OCI-LY3 (cell line): ENCODE results near the gene IGDCC3.

Experiments used
- H2AFZ ChIP-seq: fragments of 200-600, 300-600 bp; shearing (Covaris generic); 2 replicates; pipeline ENCODE4 v1.6.0; 2014; ENCODE audit warnings: antibody characterized with exemption, low read depth, low read length
- H3K27ac ChIP-seq: fragments of 200-600, 300-600 bp; sonication (generic); 2 replicates; pipeline ENCODE4 v1.5.1; 2014; ENCODE audit warnings: mild to moderate bottlenecking, low read length, moderate library complexity, mixed read lengths
- H3K27me3 ChIP-seq: fragments of 200-600, 300-600 bp; sonication (generic); 2 replicates; pipeline ENCODE4 v1.6.1; 2014; ENCODE audit warnings: low read depth, low read length, mixed read lengths
- H3K36me3 ChIP-seq: fragments of 200-600, 300-600 bp; sonication (generic); replicated peaks from 2 replicates; pipeline ENCODE3; 2014; ENCODE audit warnings: low read depth, low read length, mixed read lengths
- H3K4me1 ChIP-seq: fragments of 300-600, 200-600 bp; sonication (generic); 2 replicates; pipeline ENCODE4 v1.6.1; 2014; ENCODE audit warnings: low read length, mixed read lengths
- H3K4me2 ChIP-seq: fragments of 200-600, 300-600 bp; sonication (generic); 2 replicates; pipeline ENCODE4 v1.6.1; 2014; ENCODE audit warnings: low read length, mixed read lengths
- H3K4me3 ChIP-seq: fragments of 300-600, 200-600 bp; sonication (generic); 2 replicates; pipeline ENCODE4 v1.5.1; 2014; ENCODE audit warnings: antibody characterized with exemption, mild to moderate bottlenecking, low read length, moderate library complexity
- H3K79me2 ChIP-seq: fragments of 300-600, 200-600 bp; shearing (Covaris generic); 2 replicates; pipeline ENCODE4 v1.6.1; 2014; ENCODE audit warnings: mild to moderate bottlenecking, low read length, mixed read lengths
- H3K9ac ChIP-seq: fragments of 300-600, 200-600 bp; shearing (Covaris generic); 2 replicates; pipeline ENCODE4 v1.6.0; 2014; ENCODE audit warnings: mild to moderate bottlenecking, low read length, moderate library complexity
- H3K9me3 ChIP-seq: fragments of 200-600, 300-600 bp; shearing (Covaris generic); 2 replicates; pipeline ENCODE4 v1.6.1; 2014; ENCODE audit warnings: low read length, mixed read lengths; ENCODE audit not compliant: insufficient read depth
- H4K20me1 ChIP-seq: fragments of 200-600, 300-600 bp; sonication (generic); 2 replicates; pipeline ENCODE4 v1.6.1; 2016; ENCODE audit warnings: low read length, mixed read lengths; ENCODE audit not compliant: insufficient read depth
- EZH2phosphoT487 ChIP-seq: fragments of 200-600 bp; shearing (Covaris generic); IDR thresholded peaks from 2 replicates; pipeline ENCODE4 v1.6.1; 2018; ENCODE audit warnings: antibody characterized with exemption, mixed run types, low read depth
- TF ChIP-seq, protein P1 (sequence below): fragments of 200-600, 300-600 bp; sonication (generic); IDR thresholded peaks from 2 replicates; pipeline ENCODE4 v1.5.1; 2014; ENCODE audit warnings: antibody characterized with exemption, low read length, low read depth

Gene IGDCC3

DNA sequence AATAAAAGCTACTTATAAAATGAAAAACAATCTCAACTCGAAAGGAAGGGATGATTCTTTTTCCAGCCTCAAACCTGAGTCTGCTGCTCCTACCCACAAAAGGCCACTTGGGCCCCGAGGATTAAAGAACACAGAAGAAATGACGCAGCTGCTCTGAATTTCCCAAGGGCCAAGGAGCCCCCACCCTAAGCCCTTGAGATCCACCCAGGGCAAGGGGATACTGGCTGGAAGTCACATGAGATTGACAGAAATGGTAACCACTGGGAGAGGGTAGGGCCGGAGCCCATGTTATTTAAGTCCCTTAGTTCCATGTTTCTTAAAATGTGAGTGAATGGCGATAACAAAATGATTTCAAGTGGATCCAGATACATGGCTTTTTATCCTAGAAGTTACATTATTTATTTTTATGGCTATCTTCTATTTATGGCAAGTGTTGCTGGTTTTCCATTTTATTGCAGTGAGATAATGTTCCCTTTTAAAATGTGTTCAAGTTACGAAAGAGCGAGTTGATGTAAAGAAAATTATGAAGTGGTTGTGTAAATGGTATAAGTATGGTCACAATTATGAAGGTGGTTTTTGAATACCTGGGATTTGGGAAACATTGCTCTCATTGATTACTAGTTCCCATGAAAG, 28.1 kb upstream of the IGDCC3 start:
- peaks cover 50% of the 10 kb centered on the region for H3K27me3 ChIP-seq
- peaks cover 17% of the 10 kb centered on the region for H3K4me1 ChIP-seq
- no peak for TF ChIP-seq EZH2phosphoT487
- TF ChIP-seq, protein P1, sequence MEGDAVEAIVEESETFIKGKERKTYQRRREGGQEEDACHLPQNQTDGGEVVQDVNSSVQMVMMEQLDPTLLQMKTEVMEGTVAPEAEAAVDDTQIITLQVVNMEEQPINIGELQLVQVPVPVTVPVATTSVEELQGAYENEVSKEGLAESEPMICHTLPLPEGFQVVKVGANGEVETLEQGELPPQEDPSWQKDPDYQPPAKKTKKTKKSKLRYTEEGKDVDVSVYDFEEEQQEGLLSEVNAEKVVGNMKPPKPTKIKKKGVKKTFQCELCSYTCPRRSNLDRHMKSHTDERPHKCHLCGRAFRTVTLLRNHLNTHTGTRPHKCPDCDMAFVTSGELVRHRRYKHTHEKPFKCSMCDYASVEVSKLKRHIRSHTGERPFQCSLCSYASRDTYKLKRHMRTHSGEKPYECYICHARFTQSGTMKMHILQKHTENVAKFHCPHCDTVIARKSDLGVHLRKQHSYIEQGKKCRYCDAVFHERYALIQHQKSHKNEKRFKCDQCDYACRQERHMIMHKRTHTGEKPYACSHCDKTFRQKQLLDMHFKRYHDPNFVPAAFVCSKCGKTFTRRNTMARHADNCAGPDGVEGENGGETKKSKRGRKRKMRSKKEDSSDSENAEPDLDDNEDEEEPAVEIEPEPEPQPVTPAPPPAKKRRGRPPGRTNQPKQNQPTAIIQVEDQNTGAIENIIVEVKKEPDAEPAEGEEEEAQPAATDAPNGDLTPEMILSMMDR = no peak
- H4K20me1 ChIP-seq = no peaks in the 10 kb centered on the region
- H2AFZ ChIP-seq = no peak overlapping the region
- H3K9ac ChIP-seq = no peak overlapping the region
- H3K79me2 ChIP-seq = no peaks in the 10 kb centered on the region
- no peak overlapping the region for H3K4me3 ChIP-seq
- no peaks in the 10 kb centered on the region for H3K9me3 ChIP-seq
- H3K27ac ChIP-seq = no peak overlapping the region
- no peak overlapping the region for H3K4me2 ChIP-seq
- no peaks in the 10 kb centered on the region for H3K36me3 ChIP-seq

DNA sequence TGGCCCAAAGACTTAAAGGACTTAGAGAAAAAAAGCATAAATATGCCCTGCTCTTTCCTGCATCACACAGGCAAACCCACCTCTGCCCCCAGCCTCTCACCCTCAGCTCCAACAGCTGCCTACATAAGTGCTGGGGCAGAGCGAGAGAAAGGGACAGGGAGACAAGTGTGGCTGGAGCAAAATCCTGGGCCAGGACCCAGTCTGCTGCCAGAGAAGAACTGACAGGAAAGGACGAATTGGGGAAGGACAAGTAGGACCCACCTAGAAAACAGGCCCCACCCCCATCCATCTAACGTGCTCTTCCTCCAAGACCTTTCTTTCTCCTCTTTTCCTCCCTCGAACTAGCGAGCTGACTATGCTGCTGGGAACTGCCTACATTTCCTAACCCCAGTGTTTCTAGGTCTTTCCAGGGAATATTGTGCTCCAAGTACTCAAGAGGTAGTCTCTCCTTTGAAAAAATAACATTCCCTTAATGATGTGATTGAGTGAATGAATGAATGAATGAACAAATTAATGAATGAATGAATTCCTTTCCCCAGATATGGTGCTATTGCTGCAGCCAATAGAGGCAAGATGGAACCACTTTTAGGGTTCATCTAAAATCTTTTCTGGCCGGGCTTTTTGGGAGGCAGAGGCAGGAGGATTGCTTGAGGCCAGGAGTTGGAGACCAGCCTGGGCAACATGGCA, 26.5 kb upstream of the IGDCC3 start:
- H3K27ac ChIP-seq = no peak overlapping the region
- no peak overlapping the region for H3K4me2 ChIP-seq
- H3K79me2 ChIP-seq = no peaks in the 10 kb centered on the region
- no peak overlapping the region for H3K9ac ChIP-seq
- no peaks in the 10 kb centered on the region for H4K20me1 ChIP-seq
- H3K4me3 ChIP-seq = no peak overlapping the region
- no peaks in the 10 kb centered on the region for H3K36me3 ChIP-seq
- H2AFZ ChIP-seq = no peak overlapping the region
- peaks cover 44% of the 10 kb centered on the region for H3K27me3 ChIP-seq
- H3K9me3 ChIP-seq = no peaks in the 10 kb centered on the region
- H3K4me1 ChIP-seq = peaks cover 11% of the 10 kb centered on the region
- TF ChIP-seq, protein P1 = no peak
- TF ChIP-seq EZH2phosphoT487 = no peak

DNA sequence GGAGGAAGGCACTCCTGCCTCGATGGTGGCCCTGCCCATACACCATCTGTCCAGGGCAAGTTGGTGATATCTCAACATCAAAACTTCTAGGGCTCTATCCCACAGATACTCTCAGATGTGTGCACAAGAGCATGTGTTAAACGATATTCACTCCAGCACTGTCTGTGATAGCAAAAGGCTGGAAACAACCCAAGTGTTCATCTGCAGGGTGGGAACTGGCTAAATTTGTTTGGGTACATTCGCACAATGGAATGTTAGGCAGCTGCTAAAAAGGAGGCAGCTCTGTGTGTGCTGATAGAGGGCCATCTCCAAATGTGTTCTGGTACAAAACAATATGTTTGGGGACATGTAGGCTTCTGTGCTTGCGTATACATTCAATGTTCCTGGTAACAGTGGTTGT, 25.2 kb upstream of the IGDCC3 start:
- TF ChIP-seq, protein P1 = no peak
- TF ChIP-seq EZH2phosphoT487 = no peak
- peaks cover 5% of the 10 kb centered on the region for H3K4me1 ChIP-seq

DNA sequence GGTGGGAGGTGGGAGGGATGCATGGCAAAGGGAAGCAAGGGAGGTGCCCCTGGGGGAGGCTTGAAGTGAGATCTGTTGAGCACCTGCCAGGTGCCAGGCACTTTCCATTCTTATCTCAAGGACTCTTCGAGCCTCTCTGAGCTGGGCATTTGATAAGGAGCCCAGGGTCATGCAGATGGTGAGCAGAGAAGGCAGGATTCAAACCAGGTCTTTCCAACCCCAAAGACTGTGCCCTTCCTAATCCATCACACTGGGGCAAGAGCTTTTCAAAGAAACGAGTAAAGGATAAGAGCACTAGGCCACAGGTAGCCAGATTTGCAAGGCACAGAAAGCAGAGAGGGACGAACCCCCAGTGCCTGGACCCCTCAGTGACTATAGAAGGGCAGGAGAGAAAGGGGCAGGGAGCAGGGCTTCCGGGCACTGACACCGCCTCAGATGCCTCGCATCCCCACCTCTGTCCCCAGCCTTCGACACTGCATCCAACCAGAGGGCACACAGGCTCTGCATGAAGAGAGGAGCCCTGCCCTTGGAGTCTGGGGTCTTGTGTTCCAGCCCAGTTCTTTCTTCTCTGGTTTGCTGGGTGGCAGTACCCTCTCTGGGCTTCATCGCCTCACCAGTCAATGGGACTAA, 23.9 kb upstream of the IGDCC3 start:
- Histone ChIP-seq H3K4me1 (peaks cover 5% of the 10 kb centered on the region), H3K27me3 (peaks cover 43% of the 10 kb centered on the region), H3K4me3 (no peak overlapping the region), H3K79me2 (no peaks in the 10 kb centered on the region), H3K4me2 (no peak overlapping the region; the same call in 1 of the 2 replicates), H3K36me3 (no peaks in the 10 kb centered on the region), H3K9me3 (no peaks in the 10 kb centered on the region), H3K27ac (no peak overlapping the region), H2AFZ (no peak overlapping the region), H4K20me1 (no peaks in the 10 kb centered on the region), H3K9ac (no peak overlapping the region)
- no peak for TF ChIP-seq EZH2phosphoT487
- TF ChIP-seq, protein P1 = no peak

More for the DNA sequence above, 25.2 kb upstream of the IGDCC3 start:
- Histone ChIP-seq H3K9me3 (no peaks in the 10 kb centered on the region), H3K4me3 (no peak overlapping the region), H4K20me1 (no peaks in the 10 kb centered on the region), H3K4me2 (no peak overlapping the region), H3K9ac (no peak overlapping the region), H3K27ac (no peak overlapping the region), H3K36me3 (no peaks in the 10 kb centered on the region), H2AFZ (no peak overlapping the region), H3K79me2 (no peaks in the 10 kb centered on the region), H3K27me3 (peaks cover 39% of the 10 kb centered on the region)
